DND-41 (cell line): ENCODE data around the gene XCR1.

Experiments
- ATAC-seq: fragments of 200-7000 bp; cut with Tn5 transposase; 3 replicates; pipeline ENCODE4 v1.9.1; 2021; ENCODE audit warnings: low read depth; ENCODE audit not compliant: insufficient read depth
- DNase-seq: peaks from one replicate; pipeline ENCODE4 v3.0.0-alpha.2; 2020
- H2AFZ ChIP-seq: 2 replicates; pipeline ENCODE4 v1.6.0; 2012; ENCODE audit warnings: low read depth, low read length
- H3K27ac ChIP-seq: 2 replicates; pipeline ENCODE4 v1.5.1; 2012; ENCODE audit warnings: low read length, inconsistent platforms
- H3K27me3 ChIP-seq: fragments of 200-600 bp; sonication (generic); 2 replicates; pipeline ENCODE4 v1.6.0; 2012; ENCODE audit warnings: low read length, mild to moderate bottlenecking, inconsistent platforms; ENCODE audit not compliant: insufficient read depth, poor library complexity
- H3K36me3 ChIP-seq: 2 replicates; pipeline ENCODE4 v1.5.1; 2012; ENCODE audit warnings: low read length, inconsistent platforms; ENCODE audit not compliant: insufficient read depth
- H3K4me1 ChIP-seq: 2 replicates; pipeline ENCODE4 v1.5.1; 2012; ENCODE audit warnings: mild to moderate bottlenecking, low read length; ENCODE audit not compliant: insufficient read depth
- H3K4me2 ChIP-seq: 2 replicates; pipeline ENCODE4 v1.6.0; 2012; ENCODE audit warnings: mild to moderate bottlenecking, moderate library complexity, low read length, inconsistent platforms; ENCODE audit not compliant: insufficient read depth
- H3K4me3 ChIP-seq, 2 experiments: fragments of 200-600 bp in 1 of 2; shearing (Covaris generic) in 1 of 2; 2 replicates each; pipeline ENCODE4 v1.5.1; 2012 to 2016; ENCODE audit warnings: inconsistent platforms in 2 of 2, low read length in 2 of 2, mild to moderate bottlenecking in 2 of 2, low read depth in 1 of 2, moderate library complexity in 1 of 2
- H3K79me2 ChIP-seq: 2 replicates; pipeline ENCODE4 v1.6.0; 2012; ENCODE audit warnings: low read length, inconsistent platforms; ENCODE audit not compliant: insufficient read depth
- H3K9ac ChIP-seq: 2 replicates; pipeline ENCODE4 v1.6.0; 2012; ENCODE audit warnings: low read depth, mild to moderate bottlenecking, inconsistent platforms, low read length, moderate library complexity
- H3K9me3 ChIP-seq: 2 replicates; pipeline ENCODE4 v1.5.1; 2012; ENCODE audit warnings: low read length, moderate library complexity, mild to moderate bottlenecking, inconsistent platforms; ENCODE audit not compliant: insufficient read depth, severe bottlenecking
- H4K20me1 ChIP-seq: 2 replicates; pipeline ENCODE4 v1.6.0; 2012; ENCODE audit warnings: low read length; ENCODE audit not compliant: insufficient read depth
- EZH2 ChIP-seq: IDR thresholded peaks from 3 replicates; pipeline ENCODE4 v1.6.1; 2012; ENCODE audit warnings: borderline replicate concordance, low read depth, mild to moderate bottlenecking, moderate library complexity, low read length, inconsistent platforms; ENCODE audit not compliant: severe bottlenecking
- TF ChIP-seq, protein P1 (sequence below): IDR thresholded peaks from 2 replicates; pipeline ENCODE4 v1.5.1; 2012; ENCODE audit warnings: borderline replicate concordance, low read length, moderate library complexity, mild to moderate bottlenecking; ENCODE audit not compliant: poor library complexity, severe bottlenecking; ENCODE audit errors: extremely low read depth

Gene XCR1

DNA sequence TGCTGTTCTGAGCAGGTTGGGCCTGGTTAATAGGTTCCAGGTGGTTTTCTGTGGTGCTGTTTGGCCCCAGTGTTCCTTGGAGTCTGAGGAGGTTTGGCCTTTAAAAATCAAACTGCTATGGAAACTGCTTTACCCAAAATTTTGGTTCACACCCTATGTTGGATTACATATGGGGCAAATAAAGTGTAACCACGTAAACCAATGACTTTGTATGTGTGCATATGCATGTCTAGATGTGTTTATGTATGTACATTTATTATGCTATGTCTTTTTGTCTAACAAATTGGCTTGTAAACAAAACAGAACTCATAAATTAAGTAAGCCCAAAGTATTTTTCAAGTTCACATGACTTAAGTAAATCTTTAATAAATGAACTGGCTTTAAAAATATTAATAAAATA lies 8.9 kb upstream of the XCR1 start:
- no peak for TF ChIP-seq EZH2
- TF ChIP-seq, protein P1, sequence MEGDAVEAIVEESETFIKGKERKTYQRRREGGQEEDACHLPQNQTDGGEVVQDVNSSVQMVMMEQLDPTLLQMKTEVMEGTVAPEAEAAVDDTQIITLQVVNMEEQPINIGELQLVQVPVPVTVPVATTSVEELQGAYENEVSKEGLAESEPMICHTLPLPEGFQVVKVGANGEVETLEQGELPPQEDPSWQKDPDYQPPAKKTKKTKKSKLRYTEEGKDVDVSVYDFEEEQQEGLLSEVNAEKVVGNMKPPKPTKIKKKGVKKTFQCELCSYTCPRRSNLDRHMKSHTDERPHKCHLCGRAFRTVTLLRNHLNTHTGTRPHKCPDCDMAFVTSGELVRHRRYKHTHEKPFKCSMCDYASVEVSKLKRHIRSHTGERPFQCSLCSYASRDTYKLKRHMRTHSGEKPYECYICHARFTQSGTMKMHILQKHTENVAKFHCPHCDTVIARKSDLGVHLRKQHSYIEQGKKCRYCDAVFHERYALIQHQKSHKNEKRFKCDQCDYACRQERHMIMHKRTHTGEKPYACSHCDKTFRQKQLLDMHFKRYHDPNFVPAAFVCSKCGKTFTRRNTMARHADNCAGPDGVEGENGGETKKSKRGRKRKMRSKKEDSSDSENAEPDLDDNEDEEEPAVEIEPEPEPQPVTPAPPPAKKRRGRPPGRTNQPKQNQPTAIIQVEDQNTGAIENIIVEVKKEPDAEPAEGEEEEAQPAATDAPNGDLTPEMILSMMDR, result no peak
- no peaks in the 10 kb centered on the region for H3K27me3 ChIP-seq
- H3K9ac ChIP-seq, result no peak overlapping the region
- H3K27ac ChIP-seq, result no peak overlapping the region
- H2AFZ ChIP-seq, result no peak overlapping the region
- no peak for DNase-seq
- no peak overlapping the region for H3K4me2 ChIP-seq
- H3K4me1 ChIP-seq, result no peaks in the 10 kb centered on the region
- peaks cover 3% of the 10 kb centered on the region; the same call in 1 of the 2 replicates for H3K36me3 ChIP-seq
- no peaks in the 10 kb centered on the region for H3K79me2 ChIP-seq
- H3K4me3 ChIP-seq, result no peak overlapping the region
- no peaks in the 10 kb centered on the region for H4K20me1 ChIP-seq
- ATAC-seq, result no peak
- peaks cover 13% of the 10 kb centered on the region for H3K9me3 ChIP-seq

DNA sequence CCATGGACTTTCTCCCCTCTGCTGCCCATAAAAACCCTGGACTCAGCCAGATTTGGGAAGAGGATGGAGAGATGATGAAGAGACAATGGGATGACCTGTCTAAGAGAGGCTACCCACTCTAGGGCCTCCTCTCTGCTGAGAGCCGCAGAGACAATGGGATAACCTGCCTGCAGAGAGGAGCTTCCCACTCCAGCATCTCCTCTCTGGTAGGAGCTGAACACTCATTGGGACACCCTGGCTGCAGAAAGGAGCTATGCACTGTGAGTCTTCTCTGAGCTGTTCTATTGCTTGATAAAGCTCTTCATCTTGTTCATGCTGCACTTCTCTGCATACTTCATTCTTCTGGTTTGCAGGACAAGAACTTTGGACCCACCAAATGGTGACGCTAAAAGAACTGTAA lies 4.5 kb upstream of the XCR1 start:
- no peak overlapping the region for H2AFZ ChIP-seq
- H3K9me3 ChIP-seq, result peaks cover 44% of the 10 kb centered on the region
- H4K20me1 ChIP-seq, result no peaks in the 10 kb centered on the region
- H3K36me3 ChIP-seq, result peaks cover 6% of the 10 kb centered on the region; the same call in 1 of the 2 replicates
- TF ChIP-seq, protein P1, result no peak
- no peak for TF ChIP-seq EZH2
- ATAC-seq (no peak), DNase-seq (no peak)
- H3K4me2 ChIP-seq, result no peak overlapping the region
- H3K4me1 ChIP-seq, result no peaks in the 10 kb centered on the region
- no peak overlapping the region for H3K27ac ChIP-seq
- H3K79me2 ChIP-seq, result no peaks in the 10 kb centered on the region
- no peak overlapping the region for H3K4me3 ChIP-seq
- no peak overlapping the region for H3K9ac ChIP-seq
- no peaks in the 10 kb centered on the region for H3K27me3 ChIP-seq

DNA sequence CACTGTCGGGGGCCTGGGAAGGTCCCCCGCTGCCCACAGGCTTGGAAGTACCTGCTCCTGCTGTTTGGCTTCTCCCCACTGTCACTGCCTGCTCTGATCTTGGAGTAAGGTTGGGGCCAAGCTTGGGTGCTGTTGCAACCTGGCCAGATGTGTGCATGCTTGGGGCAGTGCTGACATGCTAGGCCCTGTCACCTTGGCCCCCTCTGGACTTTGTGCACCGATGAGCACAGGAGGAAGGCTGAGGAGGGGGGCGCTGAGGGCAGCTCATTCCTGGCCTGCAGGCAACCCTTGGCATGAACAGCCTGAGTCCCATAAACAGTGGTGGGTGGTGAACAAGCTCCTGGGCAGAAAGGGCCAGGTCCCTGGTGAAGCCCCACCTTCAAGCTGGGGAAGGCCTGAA lies 4.0 kb upstream of the XCR1 start:
- Histone ChIP-seq H3K36me3 (peaks cover 6% of the 10 kb centered on the region; the same call in 1 of the 2 replicates), H2AFZ (no peak overlapping the region), H3K4me3 (no peak overlapping the region), H3K9me3 (peaks cover 44% of the 10 kb centered on the region), H3K4me1 (no peaks in the 10 kb centered on the region), H3K79me2 (no peaks in the 10 kb centered on the region), H3K9ac (no peak overlapping the region), H3K4me2 (no peak overlapping the region), H3K27ac (no peak overlapping the region), H4K20me1 (no peaks in the 10 kb centered on the region), H3K27me3 (no peaks in the 10 kb centered on the region)
- TF ChIP-seq EZH2, result no peak
- TF ChIP-seq, protein P1, result no peak
- no peak for DNase-seq
- no peak for ATAC-seq

DNA sequence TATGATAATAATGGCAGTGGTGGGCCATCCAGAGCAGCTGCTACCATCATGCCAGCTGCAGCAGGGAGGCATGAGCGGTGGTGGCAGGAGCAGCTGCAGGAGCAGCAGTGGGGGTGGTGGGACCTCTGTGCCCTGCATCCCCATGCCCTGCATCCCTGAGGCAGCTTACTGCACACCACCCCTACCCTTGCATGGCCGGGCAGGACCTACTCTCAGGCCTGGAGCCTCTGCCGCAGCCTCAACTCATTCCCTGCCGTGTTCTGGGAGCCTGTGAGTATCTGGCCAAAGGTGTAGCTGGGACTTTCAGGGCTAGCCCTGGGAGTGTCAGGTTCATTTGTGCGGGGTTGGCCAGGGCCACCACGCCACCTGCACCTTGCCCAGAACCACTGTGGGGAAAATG lies 3.3 kb upstream of the XCR1 start:
- no peak for TF ChIP-seq EZH2
- TF ChIP-seq, protein P1, result no peak
- H3K27me3 ChIP-seq, result no peaks in the 10 kb centered on the region
- no peak for ATAC-seq

More for the DNA sequence above, 3.3 kb upstream of the XCR1 start:
- H3K27ac ChIP-seq, result no peak overlapping the region
- H3K79me2 ChIP-seq, result no peaks in the 10 kb centered on the region
- H3K4me1 ChIP-seq, result no peaks in the 10 kb centered on the region
- H4K20me1 ChIP-seq, result no peaks in the 10 kb centered on the region
- no peak overlapping the region for H3K4me2 ChIP-seq
- DNase-seq, result no peak
- H3K4me3 ChIP-seq, result no peak overlapping the region
- peaks cover 44% of the 10 kb centered on the region for H3K9me3 ChIP-seq
- no peak overlapping the region for H3K9ac ChIP-seq
- H2AFZ ChIP-seq, result no peak overlapping the region
- H3K36me3 ChIP-seq, result peaks cover 6% of the 10 kb centered on the region; the same call in 1 of the 2 replicates
